Stomach smooth muscle (tissue), 2 donors: ENCODE data around the gene B9D2.
"Not testable (repeated sequence)": the region's sequence is repeated elsewhere in the genome, so short reads cannot be mapped to it uniquely, and the experiment has no call there.

Source experiments
- H3K27ac ChIP-seq: one replicate; pipeline ENCODE4 v1.7.0; 2013; ENCODE audit warnings: mild to moderate bottlenecking, low read length, inconsistent platforms
- H3K27me3 ChIP-seq, 2 donors: one replicate each; pipeline ENCODE4 v1.7.0; 2013; ENCODE audit warnings: low read length in 2 of 2; ENCODE audit not compliant: insufficient read depth in 2 of 2, control insufficient read depth in 1 of 2
- H3K36me3 ChIP-seq, 2 donors: one replicate each; pipeline ENCODE4 v1.7.0; 2013; ENCODE audit warnings: low read length in 2 of 2; ENCODE audit not compliant: control insufficient read depth in 2 of 2, insufficient read depth in 2 of 2
- H3K4me1 ChIP-seq: one replicate; pipeline ENCODE4 v1.7.0; 2013; ENCODE audit warnings: low read length; ENCODE audit not compliant: control insufficient read depth, insufficient read depth
- H3K4me3 ChIP-seq, 2 donors: one replicate each; pipeline ENCODE4 v1.7.0; 2013; ENCODE audit warnings: low read length in 2 of 2
- H3K9ac ChIP-seq, 2 donors: one replicate each; pipeline ENCODE4 v1.7.0; 2013; ENCODE audit warnings: low read length in 2 of 2, mild to moderate bottlenecking in 1 of 2
- H3K9me3 ChIP-seq, 2 donors: one replicate each; pipeline ENCODE4 v1.7.0; 2013; ENCODE audit warnings: low read length in 2 of 2; ENCODE audit not compliant: control insufficient read depth in 2 of 2
- donor health status: healthy.
- donor health status: Pancreatic carcinoma.

The B9D2 gene, protein sequence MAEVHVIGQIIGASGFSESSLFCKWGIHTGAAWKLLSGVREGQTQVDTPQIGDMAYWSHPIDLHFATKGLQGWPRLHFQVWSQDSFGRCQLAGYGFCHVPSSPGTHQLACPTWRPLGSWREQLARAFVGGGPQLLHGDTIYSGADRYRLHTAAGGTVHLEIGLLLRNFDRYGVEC

GRCh38 chr19:41363753-41364523 lies at the start of gene B9D2:
Gene B9D2 (minus strand): TSS chr19:41364149. CDS start chr19:41363519, 630 bp downstream.
- H3K4me3 ChIP-seq = peak within 1 kb of the TSS; percentile 80 to 96
- H3K27me3 ChIP-seq = no peaks in the 10 kb centered on the region
- H3K36me3 ChIP-seq = no peaks in the 10 kb centered on the region
- peaks cover 14% of the 10 kb centered on the region for H3K4me1 ChIP-seq
- peak within 1 kb of the TSS; percentile 86 to 98 for H3K9ac ChIP-seq
- no peaks in the 10 kb centered on the region for H3K9me3 ChIP-seq
- H3K27ac ChIP-seq = peak within 1 kb of the TSS; percentile 98

DNA sequence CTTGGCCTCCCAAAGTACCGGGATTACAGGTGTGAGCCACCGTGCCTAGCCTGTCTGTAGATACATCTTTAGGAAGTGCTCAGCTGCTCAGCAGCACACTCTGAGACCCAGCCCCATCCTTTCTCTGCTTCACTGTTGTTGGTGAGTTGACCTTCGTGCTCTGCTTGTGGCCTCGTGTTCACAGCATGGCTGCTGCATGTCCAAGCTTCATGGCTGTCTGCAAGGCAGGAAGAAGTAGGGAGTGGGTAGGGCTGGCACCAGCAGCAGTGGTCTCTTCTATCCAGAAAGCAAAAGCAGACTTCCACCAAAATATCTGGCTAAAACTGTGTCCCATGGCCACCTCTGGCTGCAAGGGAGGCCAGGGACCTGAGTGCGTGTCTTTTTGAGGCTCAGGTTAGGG lies 49.0 kb upstream of the B9D2 start:
- no peak overlapping the region for H3K4me3 ChIP-seq
- H3K9ac ChIP-seq = no peak overlapping the region
- H3K36me3 ChIP-seq = peaks cover 37 to 44% of the 10 kb centered on the region in 2 donors
- H3K27me3 ChIP-seq = no peaks in the 10 kb centered on the region
- H3K4me1 ChIP-seq = peaks cover 9% of the 10 kb centered on the region
- no peak overlapping the region for H3K27ac ChIP-seq
- no peaks in the 10 kb centered on the region for H3K9me3 ChIP-seq

DNA sequence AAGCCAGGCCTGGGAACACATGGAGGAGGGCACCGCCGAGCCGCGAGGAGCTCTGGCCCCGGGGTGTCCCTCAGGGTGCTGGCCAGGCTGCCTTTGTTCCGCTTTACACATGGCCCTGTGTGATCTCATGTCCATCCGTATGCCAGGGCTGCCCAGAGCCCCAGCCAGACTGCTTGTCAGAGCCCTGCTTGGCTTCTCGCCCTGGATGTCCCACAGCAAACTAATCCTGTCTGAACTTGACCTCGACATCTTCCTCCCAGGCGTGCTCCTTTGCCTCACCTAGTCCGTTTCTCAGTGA lies 48.0 kb upstream of the B9D2 start:
- no peak overlapping the region for H3K9ac ChIP-seq

GRCh38 chr19:41411100-41411967 lies 47.4 kb upstream of the B9D2 start:
- no peak overlapping the region for H3K27ac ChIP-seq

More for the DNA sequence above, 48.0 kb upstream of the B9D2 start:
- Histone ChIP-seq H3K4me3 (no peak overlapping the region), H3K4me1 (peaks cover 10% of the 10 kb centered on the region), H3K27ac (no peak overlapping the region), H3K27me3 (no peaks in the 10 kb centered on the region), H3K36me3 (peaks cover 33 to 40% of the 10 kb centered on the region in 2 donors), H3K9me3 (no peaks in the 10 kb centered on the region)

GRCh38 chr19:41410336-41411054 lies 46.5 kb upstream of the B9D2 start:
- H3K4me3 ChIP-seq = no peak overlapping the region
- no peak overlapping the region for H3K27ac ChIP-seq
- H3K9me3 ChIP-seq = no peaks in the 10 kb centered on the region
- H3K9ac ChIP-seq = no peak overlapping the region
- peaks cover 29 to 32% of the 10 kb centered on the region in 2 donors for H3K36me3 ChIP-seq
- H3K4me1 ChIP-seq = peaks cover 14% of the 10 kb centered on the region
- no peaks in the 10 kb centered on the region for H3K27me3 ChIP-seq

More at GRCh38 chr19:41411100-41411967, 47.4 kb upstream of the B9D2 start:
- no peaks in the 10 kb centered on the region for H3K27me3 ChIP-seq
- H3K9me3 ChIP-seq = no peaks in the 10 kb centered on the region
- peaks cover 29 to 36% of the 10 kb centered on the region in 2 donors for H3K36me3 ChIP-seq
- no peak overlapping the region for H3K9ac ChIP-seq
- no peak overlapping the region for H3K4me3 ChIP-seq
- H3K4me1 ChIP-seq = peaks cover 10% of the 10 kb centered on the region

GRCh38 chr19:41409288-41409687 lies 45.3 kb upstream of the B9D2 start:
- H3K27ac ChIP-seq = peak overlapping the region; percentile 11
- peaks cover 14% of the 10 kb centered on the region for H3K4me1 ChIP-seq
- H3K36me3 ChIP-seq = peaks cover 20 to 25% of the 10 kb centered on the region in 2 donors

DNA sequence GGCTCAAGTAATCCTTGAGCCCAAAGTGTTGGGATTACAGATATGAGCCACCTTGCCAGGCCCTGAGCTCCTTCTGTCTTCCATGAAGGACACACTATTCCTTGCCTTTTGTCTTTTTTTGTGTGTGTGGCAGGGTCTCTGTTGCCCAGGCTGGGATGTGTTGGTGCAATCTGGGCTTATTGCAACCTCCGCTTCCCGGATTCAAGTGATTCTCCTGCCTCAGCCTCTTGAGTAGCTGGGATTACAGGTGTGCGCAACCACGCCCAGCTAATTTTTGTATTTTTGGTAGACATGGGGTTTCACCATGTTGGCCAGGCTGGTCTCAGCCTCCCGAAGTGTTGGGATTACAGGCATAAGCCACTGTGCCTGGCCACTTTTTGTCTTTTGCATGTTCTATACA lies 44.9 kb upstream of the B9D2 start:
- H3K4me3 ChIP-seq, H3K9me3 ChIP-seq, H3K27me3 ChIP-seq, H3K27ac ChIP-seq, H3K9ac ChIP-seq: not testable (repeated sequence)
- peaks cover 16 to 20% of the 10 kb centered on the region in 2 donors for H3K36me3 ChIP-seq
- H3K4me1 ChIP-seq = peaks cover 14% of the 10 kb centered on the region

More at GRCh38 chr19:41409288-41409687, 45.3 kb upstream of the B9D2 start:
- peak overlapping the region in 1 of 2 donors; percentile 29 for H3K9ac ChIP-seq
- no peaks in the 10 kb centered on the region for H3K9me3 ChIP-seq
- H3K4me3 ChIP-seq = no peak overlapping the region
- no peaks in the 10 kb centered on the region for H3K27me3 ChIP-seq

GRCh38 chr19:41408256-41408655 lies 44.3 kb upstream of the B9D2 start:
- H3K9me3 ChIP-seq = no peaks in the 10 kb centered on the region
- H3K27me3 ChIP-seq = no peaks in the 10 kb centered on the region
- H3K36me3 ChIP-seq = peaks cover 10 to 16% of the 10 kb centered on the region in 2 donors
- H3K4me3 ChIP-seq = no peak overlapping the region
- H3K27ac ChIP-seq = no peak overlapping the region
- peaks cover 14% of the 10 kb centered on the region for H3K4me1 ChIP-seq
- H3K9ac ChIP-seq = no peak overlapping the region

GRCh38 chr19:41407271-41407670 lies 43.3 kb upstream of the B9D2 start:
- Histone ChIP-seq H3K9ac (no peak overlapping the region), H3K36me3 (peaks cover 12% of the 10 kb centered on the region in 2 donors), H3K27ac (no peak overlapping the region), H3K4me1 (peaks cover 14% of the 10 kb centered on the region), H3K9me3 (no peaks in the 10 kb centered on the region), H3K4me3 (no peak overlapping the region), H3K27me3 (no peaks in the 10 kb centered on the region)

DNA sequence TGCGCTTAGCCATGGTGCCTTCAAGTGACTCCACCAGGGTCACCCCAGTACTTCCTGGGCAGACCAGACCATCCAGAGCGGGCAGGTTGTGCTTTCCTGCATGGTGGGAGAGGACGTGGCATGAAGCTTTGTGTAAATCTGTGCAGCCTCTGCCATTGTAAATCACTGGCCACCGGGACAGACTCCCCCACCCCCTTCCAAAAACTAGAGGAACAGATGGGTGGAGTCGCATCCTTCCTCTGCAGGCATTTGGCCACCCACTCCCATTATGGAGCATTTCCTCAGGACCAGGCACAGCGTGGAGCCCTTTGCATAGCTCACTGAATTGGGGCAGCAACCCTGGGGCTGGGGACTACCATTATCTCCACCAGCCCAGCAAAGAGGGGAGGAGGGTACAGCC lies 41.8 kb upstream of the B9D2 start:
- Histone ChIP-seq H3K9ac (no peak overlapping the region), H3K9me3 (no peaks in the 10 kb centered on the region), H3K4me1 (peaks cover 14% of the 10 kb centered on the region), H3K27ac (no peak overlapping the region), H3K36me3 (peaks cover 4 to 7% of the 10 kb centered on the region in 2 donors), H3K27me3 (no peaks in the 10 kb centered on the region), H3K4me3 (no peak overlapping the region)
